ENCODE results near the gene MYOG.

Gene MYOG

GRCh38 chr1:203048555-203049051 lies 37.2 kb downstream of the MYOG start:
- DNase-seq (ENCODE audit: low read depth in 1 of 2, low spot score in 1 of 2) = no peak

GRCh38 chr1:203048086-203048485 lies 37.7 kb downstream of the MYOG start:
- DNase-seq (ENCODE audit: low read depth in 1 of 2, low spot score in 1 of 2) = no peak

- no peak for DNase-seq (ENCODE audit: low read depth in 1 of 2, low spot score in 1 of 2)
Measured at GRCh38 chr1:203046984-203047630, 38.7 kb downstream of the MYOG start.

GRCh38 chr1:203045821-203046594 lies 39.8 kb downstream of the MYOG start:
- no peak for DNase-seq (ENCODE audit: low read depth in 1 of 2, low spot score in 1 of 2)

- DNase-seq (ENCODE audit: low read depth in 1 of 2, low spot score in 1 of 2) = no peak
Measured at GRCh38 chr1:203045336-203045735, 40.5 kb downstream of the MYOG start.

GRCh38 chr1:203044546-203045250 lies 41.1 kb downstream of the MYOG start:
- DNase-seq (ENCODE audit: low read depth in 1 of 2, low spot score in 1 of 2) = no peak

- no peak for DNase-seq (ENCODE audit: low read depth in 1 of 2, low spot score in 1 of 2)
Measured at GRCh38 chr1:203043830-203044545, 41.8 kb downstream of the MYOG start.

- no peak for DNase-seq (ENCODE audit: low read depth in 1 of 2, low spot score in 1 of 2)
Measured at GRCh38 chr1:203041351-203041932, 44.4 kb downstream of the MYOG start.

- DNase-seq (ENCODE audit: low read depth in 1 of 2, low spot score in 1 of 2) = no peak
Measured at GRCh38 chr1:203040513-203041275, 45.1 kb downstream of the MYOG start.

GRCh38 chr1:203039609-203040512 lies 46.0 kb downstream of the MYOG start:
- no peak for DNase-seq (ENCODE audit: low read depth in 1 of 2, low spot score in 1 of 2)

- peak; percentile 18 to 35 for DNase-seq (ENCODE audit: low read depth in 1 of 2, low spot score in 1 of 2)
Measured at GRCh38 chr1:203038891-203039608, 46.8 kb downstream of the MYOG start.

GRCh38 chr1:203038217-203038741 lies 47.5 kb downstream of the MYOG start:
- no peak for DNase-seq (ENCODE audit: low read depth in 1 of 2, low spot score in 1 of 2)

- no peak for DNase-seq (ENCODE audit: low read depth in 1 of 2, low spot score in 1 of 2)
Measured at GRCh38 chr1:203037509-203038190, 48.2 kb downstream of the MYOG start.

GRCh38 chr1:203036537-203036936 lies 49.3 kb downstream of the MYOG start:
- no peak for DNase-seq (ENCODE audit: low read depth in 1 of 2, low spot score in 1 of 2)

GRCh38 chr1:203036135-203036534 lies 49.7 kb downstream of the MYOG start:
- no peak for DNase-seq (ENCODE audit: low read depth in 1 of 2, low spot score in 1 of 2)

GRCh38 chr1:203035111-203036000 lies 50.5 kb downstream of the MYOG start:
- no peak for DNase-seq (ENCODE audit: low read depth in 1 of 2, low spot score in 1 of 2)

Measured in activated T-helper 1 cell treated with anti-CD3 and anti-CD28 coated beads, Interleukin-2, amount 50 U/mL, for 16 hours (primary cell).